ENCODE results near the gene L1CAM.

DNA sequence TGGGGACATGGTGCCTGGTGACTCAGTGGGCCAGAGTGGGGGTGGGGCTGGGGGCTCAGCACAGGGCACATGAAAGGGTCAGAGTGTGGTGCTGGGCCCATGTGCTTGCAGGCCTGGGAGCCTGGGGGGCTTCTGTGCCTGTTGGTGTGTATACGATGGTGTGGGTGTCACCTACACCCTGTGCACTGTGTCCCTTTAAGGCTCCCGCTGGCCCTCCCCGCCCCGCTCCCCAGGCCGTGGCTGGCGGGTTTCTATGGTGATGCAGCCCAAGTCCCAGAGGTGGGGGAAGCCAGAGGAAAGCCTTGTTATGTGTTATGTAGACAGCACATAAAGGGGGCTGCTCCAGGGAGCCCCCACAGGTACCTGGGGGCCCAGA is 5.5 kb downstream of the L1CAM start:
- TF ChIP-seq, protein P1, sequence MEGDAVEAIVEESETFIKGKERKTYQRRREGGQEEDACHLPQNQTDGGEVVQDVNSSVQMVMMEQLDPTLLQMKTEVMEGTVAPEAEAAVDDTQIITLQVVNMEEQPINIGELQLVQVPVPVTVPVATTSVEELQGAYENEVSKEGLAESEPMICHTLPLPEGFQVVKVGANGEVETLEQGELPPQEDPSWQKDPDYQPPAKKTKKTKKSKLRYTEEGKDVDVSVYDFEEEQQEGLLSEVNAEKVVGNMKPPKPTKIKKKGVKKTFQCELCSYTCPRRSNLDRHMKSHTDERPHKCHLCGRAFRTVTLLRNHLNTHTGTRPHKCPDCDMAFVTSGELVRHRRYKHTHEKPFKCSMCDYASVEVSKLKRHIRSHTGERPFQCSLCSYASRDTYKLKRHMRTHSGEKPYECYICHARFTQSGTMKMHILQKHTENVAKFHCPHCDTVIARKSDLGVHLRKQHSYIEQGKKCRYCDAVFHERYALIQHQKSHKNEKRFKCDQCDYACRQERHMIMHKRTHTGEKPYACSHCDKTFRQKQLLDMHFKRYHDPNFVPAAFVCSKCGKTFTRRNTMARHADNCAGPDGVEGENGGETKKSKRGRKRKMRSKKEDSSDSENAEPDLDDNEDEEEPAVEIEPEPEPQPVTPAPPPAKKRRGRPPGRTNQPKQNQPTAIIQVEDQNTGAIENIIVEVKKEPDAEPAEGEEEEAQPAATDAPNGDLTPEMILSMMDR (IDR thresholded peaks at IDR 0.05): no peak
- TF ChIP-seq ZFX (IDR thresholded peaks at IDR 0.05; ENCODE audit: borderline replicate concordance): no peak

Data from 22Rv1 (cell line).